AG10803 (cell line): ENCODE data around the gene CPLX4.

Experiments
- DNase-seq: peaks from one replicate; pipeline ENCODE4 v3.0.0; 2010; ENCODE audit warnings: low read depth
- H3K4me3 ChIP-seq: 2 replicates; pipeline ENCODE4 v1.5.1; 2011; ENCODE audit warnings: mild to moderate bottlenecking, low read length, control low read depth
- CTCF ChIP-seq: conservative IDR thresholded peaks from 2 replicates; pipeline ENCODE4 v1.5.1; 2011; ENCODE audit warnings: mild to moderate bottlenecking, low read length, control low read depth, inconsistent platforms

CPLX4 gene

DNA sequence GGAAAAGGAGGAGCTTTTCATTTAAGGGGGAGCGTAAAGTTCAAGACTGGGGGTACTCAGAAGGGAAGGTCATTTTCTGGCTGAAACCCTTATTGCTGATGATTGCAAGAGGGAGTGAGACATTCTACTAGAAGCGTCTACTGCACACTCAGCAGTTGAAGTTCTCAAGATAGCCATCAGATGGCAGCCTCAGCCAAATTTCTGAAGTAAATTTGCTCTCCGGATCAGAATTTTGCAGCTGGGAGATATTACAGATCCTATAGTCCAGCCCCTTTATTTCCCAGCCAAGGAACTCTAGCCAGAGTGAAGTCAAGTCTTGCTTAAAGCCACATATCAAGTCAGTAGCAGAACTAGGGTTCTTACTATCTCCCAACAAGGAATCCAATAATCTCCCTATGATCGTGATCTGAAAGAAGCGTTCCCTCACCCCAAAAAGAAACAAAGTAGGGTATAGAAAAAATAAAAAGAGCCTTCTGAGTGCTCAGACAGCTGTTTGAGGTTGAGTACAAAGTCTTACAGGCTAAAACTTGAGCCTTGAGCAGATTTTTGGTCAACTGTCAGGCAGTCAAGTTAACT is 69.2 kb downstream of the CPLX4 start:
- H3K4me3 ChIP-seq = no peak overlapping the region
- TF ChIP-seq CTCF = peak; percentile 91
- peak; percentile 90 for DNase-seq

DNA sequence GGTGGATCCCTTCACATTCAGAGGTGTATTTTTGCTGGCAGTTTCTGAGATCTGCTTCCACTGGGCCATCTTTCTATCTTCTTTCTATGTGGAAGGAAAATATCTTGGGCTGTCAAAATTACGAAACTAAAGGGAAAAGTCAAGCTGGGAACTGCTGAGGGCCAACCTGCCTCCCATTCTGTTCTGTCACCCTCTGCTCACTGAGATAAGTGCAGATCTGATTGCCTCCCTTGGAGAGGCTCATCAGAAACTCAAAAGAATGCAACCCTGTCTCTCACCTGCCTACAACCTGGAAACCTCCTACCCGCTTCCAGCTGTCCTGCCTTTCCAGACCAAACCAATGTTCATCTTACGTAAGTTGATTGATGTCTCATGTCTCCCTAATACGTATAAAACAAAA is 71.7 kb downstream of the CPLX4 start:
- no peak for DNase-seq
- no peak for TF ChIP-seq CTCF
- H3K4me3 ChIP-seq = no peak overlapping the region
